Stomach smooth muscle (tissue), 2 donors: ENCODE data around the gene PBX3.

Experiments used
- H3K27ac ChIP-seq: one replicate; pipeline ENCODE4 v1.7.0; 2013; ENCODE audit warnings: mild to moderate bottlenecking, low read length, inconsistent platforms
- H3K27me3 ChIP-seq, 2 donors: one replicate each; pipeline ENCODE4 v1.7.0; 2013; ENCODE audit warnings: low read length in 2 of 2; ENCODE audit not compliant: insufficient read depth in 2 of 2, control insufficient read depth in 1 of 2
- H3K36me3 ChIP-seq, 2 donors: one replicate each; pipeline ENCODE4 v1.7.0; 2013; ENCODE audit warnings: low read length in 2 of 2; ENCODE audit not compliant: control insufficient read depth in 2 of 2, insufficient read depth in 2 of 2
- H3K4me1 ChIP-seq: one replicate; pipeline ENCODE4 v1.7.0; 2013; ENCODE audit warnings: low read length; ENCODE audit not compliant: control insufficient read depth, insufficient read depth
- H3K4me3 ChIP-seq, 2 donors: one replicate each; pipeline ENCODE4 v1.7.0; 2013; ENCODE audit warnings: low read length in 2 of 2
- H3K9ac ChIP-seq, 2 donors: one replicate each; pipeline ENCODE4 v1.7.0; 2013; ENCODE audit warnings: low read length in 2 of 2, mild to moderate bottlenecking in 1 of 2
- H3K9me3 ChIP-seq, 2 donors: one replicate each; pipeline ENCODE4 v1.7.0; 2013; ENCODE audit warnings: low read length in 2 of 2; ENCODE audit not compliant: control insufficient read depth in 2 of 2
- donor health status: healthy.
- donor health status: Pancreatic carcinoma.

Gene PBX3

GRCh38 chr9:125732562-125732961 is 14.6 kb upstream of the PBX3 start:
- Histone ChIP-seq H3K4me3 (no peak overlapping the region), H3K27ac (no peak overlapping the region), H3K4me1 (no peaks in the 10 kb centered on the region), H3K9me3 (no peaks in the 10 kb centered on the region), H3K36me3 (no peaks in the 10 kb centered on the region), H3K27me3 (no peaks in the 10 kb centered on the region), H3K9ac (no peak overlapping the region)

- Histone ChIP-seq H3K9me3 (no peaks in the 10 kb centered on the region), H3K4me3 (no peak overlapping the region), H3K27me3 (no peaks in the 10 kb centered on the region), H3K9ac (no peak overlapping the region), H3K27ac (no peak overlapping the region), H3K4me1 (no peaks in the 10 kb centered on the region), H3K36me3 (no peaks in the 10 kb centered on the region)
These were observed 7.7 kb upstream of the PBX3 start for GRCh38 chr9:125739436-125739835.

GRCh38 chr9:125742657-125743056 is 4.5 kb upstream of the PBX3 start:
- H3K9ac ChIP-seq: no peak overlapping the region
- H3K27ac ChIP-seq: no peak overlapping the region
- no peaks in the 10 kb centered on the region for H3K27me3 ChIP-seq
- no peaks in the 10 kb centered on the region for H3K36me3 ChIP-seq
- H3K9me3 ChIP-seq: no peaks in the 10 kb centered on the region
- H3K4me3 ChIP-seq: no peak overlapping the region
- H3K4me1 ChIP-seq: peaks cover 16% of the 10 kb centered on the region

- Histone ChIP-seq H3K36me3 (no peaks in the 10 kb centered on the region), H3K4me3 (no peak overlapping the region), H3K27ac (no peak overlapping the region), H3K27me3 (no peaks in the 10 kb centered on the region), H3K4me1 (peaks cover 16% of the 10 kb centered on the region), H3K9me3 (no peaks in the 10 kb centered on the region), H3K9ac (no peak overlapping the region)
These were observed 3.3 kb upstream of the PBX3 start for GRCh38 chr9:125743682-125744428.

- Histone ChIP-seq H3K27ac (no peak overlapping the region), H3K4me3 (no peak overlapping the region), H3K36me3 (no peaks in the 10 kb centered on the region), H3K4me1 (peaks cover 16% of the 10 kb centered on the region), H3K9ac (no peak overlapping the region), H3K27me3 (no peaks in the 10 kb centered on the region), H3K9me3 (no peaks in the 10 kb centered on the region)
These were observed 2.6 kb upstream of the PBX3 start for GRCh38 chr9:125744616-125745015.

GRCh38 chr9:125745018-125745417 is 2.2 kb upstream of the PBX3 start:
- H3K36me3 ChIP-seq: no peaks in the 10 kb centered on the region
- H3K9ac ChIP-seq: peak overlapping the region in 1 of 2 donors; percentile 41
- H3K4me3 ChIP-seq: peak overlapping the region; percentile 75 to 84
- H3K4me1 ChIP-seq: peaks cover 16% of the 10 kb centered on the region
- H3K27me3 ChIP-seq: no peaks in the 10 kb centered on the region
- H3K9me3 ChIP-seq: no peaks in the 10 kb centered on the region
- no peak overlapping the region for H3K27ac ChIP-seq

- H3K4me1 ChIP-seq: peaks cover 16% of the 10 kb centered on the region
- H3K9ac ChIP-seq: peak overlapping the region; percentile 5 to 41
- H3K9me3 ChIP-seq: no peaks in the 10 kb centered on the region
- H3K27me3 ChIP-seq: no peaks in the 10 kb centered on the region
- peak overlapping the region; percentile 75 to 84 for H3K4me3 ChIP-seq
- peak overlapping the region; percentile 76 for H3K27ac ChIP-seq
- no peaks in the 10 kb centered on the region for H3K36me3 ChIP-seq
These were observed 1.5 kb upstream of the PBX3 start for GRCh38 chr9:125745682-125746016.

GRCh38 chr9:125746017-125746773 is 978 bp upstream of the PBX3 start:
- H3K4me1 ChIP-seq: peaks cover 16% of the 10 kb centered on the region
- H3K27me3 ChIP-seq: no peaks in the 10 kb centered on the region
- H3K9ac ChIP-seq: peak overlapping the region; percentile 5 to 41
- H3K9me3 ChIP-seq: no peaks in the 10 kb centered on the region
- peak overlapping the region; percentile 75 to 84 for H3K4me3 ChIP-seq
- H3K27ac ChIP-seq: peak overlapping the region; percentile 76
- no peaks in the 10 kb centered on the region for H3K36me3 ChIP-seq

- no peaks in the 10 kb centered on the region for H3K9me3 ChIP-seq
- H3K4me3 ChIP-seq: peak overlapping the region in 1 of 2 donors; percentile 84
- H3K27ac ChIP-seq: no peak overlapping the region
These were observed 460 bp upstream of the PBX3 start for GRCh38 chr9:125746774-125747052.

GRCh38 chr9:125747765-125748445 is 732 bp downstream of the PBX3 start:
- H3K27me3 ChIP-seq: no peaks in the 10 kb centered on the region
- H3K9ac ChIP-seq: peak overlapping the region; percentile 84 to 87
- H3K4me3 ChIP-seq: peak overlapping the region; percentile 84 to 96
- H3K4me1 ChIP-seq: peaks cover 18% of the 10 kb centered on the region
- no peaks in the 10 kb centered on the region for H3K36me3 ChIP-seq
- H3K27ac ChIP-seq: peak overlapping the region; percentile 87
- no peaks in the 10 kb centered on the region for H3K9me3 ChIP-seq

More at GRCh38 chr9:125746774-125747052, 460 bp upstream of the PBX3 start:
- Histone ChIP-seq H3K27me3 (no peaks in the 10 kb centered on the region), H3K36me3 (no peaks in the 10 kb centered on the region), H3K4me1 (peaks cover 16% of the 10 kb centered on the region), H3K9ac (no peak overlapping the region)
